H9 (cell line): ENCODE data around the gene PPHLN1. TPM values are rescaled to one million over a fixed set of nuclear protein-coding genes. Genes with fewer than 3 reads are reported as not detected.
A peak's percentile ranks its signal among the peaks of the same experiment; 100 is the strongest.

Experiments
- DNase-seq: peaks from one replicate; pipeline ENCODE4 v3.0.0-alpha.2; 2017
- H2AFZ ChIP-seq: one replicate; pipeline ENCODE4 v1.6.1; 2013; ENCODE audit warnings: mild to moderate bottlenecking, low read length, control low read depth, moderate library complexity
- H2AK5ac ChIP-seq: 2 replicates; pipeline ENCODE4 v1.6.1; 2013; ENCODE audit warnings: low read length, control low read depth, mixed read lengths; ENCODE audit not compliant: insufficient read length
- H2BK120ac ChIP-seq: one replicate; pipeline ENCODE4 v1.6.1; 2013; ENCODE audit warnings: low read depth, mild to moderate bottlenecking, low read length, control low read depth, inconsistent platforms; ENCODE audit not compliant: poor library complexity, severe bottlenecking
- H2BK12ac ChIP-seq: 2 replicates; pipeline ENCODE4 v1.6.1; 2013; ENCODE audit warnings: low read length, control low read depth, mixed read lengths, low read depth; ENCODE audit not compliant: insufficient read length
- H2BK15ac ChIP-seq: 2 replicates; pipeline ENCODE4 v1.6.1; 2013; ENCODE audit warnings: low read depth, low read length, control low read depth
- H2BK20ac ChIP-seq: one replicate; pipeline ENCODE4 v1.6.1; 2013; ENCODE audit warnings: low read depth, mild to moderate bottlenecking, low read length, control low read depth, inconsistent platforms; ENCODE audit not compliant: poor library complexity, severe bottlenecking
- H2BK5ac ChIP-seq: 2 replicates; pipeline ENCODE4 v1.6.1; 2013; ENCODE audit warnings: low read length, control low read depth, mixed read lengths; ENCODE audit not compliant: insufficient read length
- H3K14ac ChIP-seq: 2 replicates; pipeline ENCODE4 v1.6.1; 2013; ENCODE audit warnings: low read length, control low read depth; ENCODE audit not compliant: insufficient read depth
- H3K18ac ChIP-seq: 2 replicates; pipeline ENCODE4 v1.6.1; 2013; ENCODE audit warnings: low read depth, mild to moderate bottlenecking, mixed read lengths, low read length, control low read depth; ENCODE audit not compliant: insufficient read length
- H3K23ac ChIP-seq: 2 replicates; pipeline ENCODE4 v1.6.1; 2013; ENCODE audit warnings: low read length, control low read depth, mixed read lengths, low read depth; ENCODE audit not compliant: insufficient read length
- H3K23me2 ChIP-seq: 2 replicates; pipeline ENCODE4 v1.6.1; 2013; ENCODE audit warnings: low read depth, mild to moderate bottlenecking, mixed read lengths, low read length, control low read depth; ENCODE audit not compliant: insufficient read length, poor library complexity, severe bottlenecking
- H3K27ac ChIP-seq: 2 replicates; pipeline ENCODE4 v1.5.1; 2013; ENCODE audit warnings: low read length, control low read depth, mixed read lengths, low read depth; ENCODE audit not compliant: insufficient read length
- H3K27me3 ChIP-seq: 2 replicates; pipeline ENCODE4 v1.6.1; 2013; ENCODE audit warnings: low read length, control low read depth, inconsistent platforms; ENCODE audit not compliant: insufficient read depth
- H3K4ac ChIP-seq: 2 replicates; pipeline ENCODE4 v1.6.1; 2013; ENCODE audit warnings: low read depth, mild to moderate bottlenecking, control low read depth, inconsistent platforms, low read length, moderate library complexity
- H3K4me1 ChIP-seq: 2 replicates; pipeline ENCODE4 v1.6.1; 2013; ENCODE audit warnings: low read length, control low read depth, inconsistent platforms; ENCODE audit not compliant: insufficient read depth
- H3K4me2 ChIP-seq: 2 replicates; pipeline ENCODE4 v1.6.1; 2013; ENCODE audit warnings: low read length, control low read depth, mixed read lengths; ENCODE audit not compliant: insufficient read length, insufficient read depth
- H3K56ac ChIP-seq: 2 replicates; pipeline ENCODE4 v1.6.1; 2013; ENCODE audit warnings: low read depth, mild to moderate bottlenecking, mixed read lengths, low read length, control low read depth; ENCODE audit not compliant: insufficient read length
- H3K79me1 ChIP-seq: 2 replicates; pipeline ENCODE4 v1.6.1; 2013; ENCODE audit warnings: low read depth, mild to moderate bottlenecking, moderate library complexity, low read length, control low read depth, inconsistent platforms; ENCODE audit not compliant: insufficient read depth, poor library complexity, severe bottlenecking
- H3K79me2 ChIP-seq: 2 replicates; pipeline ENCODE4 v1.6.1; 2013; ENCODE audit warnings: low read length, control low read depth, inconsistent platforms; ENCODE audit not compliant: insufficient read depth
- H3K9ac ChIP-seq: 2 replicates; pipeline ENCODE4 v1.6.1; 2013; ENCODE audit warnings: low read length, control low read depth, mixed read lengths; ENCODE audit not compliant: insufficient read length; ENCODE audit errors: extremely low read depth
- H3K9me3 ChIP-seq: one replicate; pipeline ENCODE4 v1.6.1; 2013; ENCODE audit warnings: low read depth, low read length, inconsistent platforms; ENCODE audit not compliant: control insufficient read depth
- H3T11ph ChIP-seq: one replicate; pipeline ENCODE4 v1.6.1; 2013; ENCODE audit warnings: mild to moderate bottlenecking, low read length, control low read depth, inconsistent platforms
- H4K20me1 ChIP-seq: one replicate; pipeline ENCODE4 v1.6.1; 2013; ENCODE audit not compliant: control insufficient read depth, insufficient read length, insufficient read depth
- H4K5ac ChIP-seq: 2 replicates; pipeline ENCODE4 v1.6.1; 2013; ENCODE audit warnings: low read depth, mild to moderate bottlenecking, mixed read lengths, low read length, control low read depth; ENCODE audit not compliant: insufficient read length
- H4K8ac ChIP-seq: replicated peaks from 2 replicates; pipeline ENCODE4 v1.6.1; 2013; ENCODE audit warnings: low read length, control low read depth, mixed read lengths, low read depth; ENCODE audit not compliant: insufficient read length
- H4K91ac ChIP-seq: 2 replicates; pipeline ENCODE4 v1.6.1; 2013; ENCODE audit warnings: low read depth, mild to moderate bottlenecking, moderate library complexity, mixed read lengths, low read length, control low read depth; ENCODE audit not compliant: insufficient read length
- H3K27ac Mint-ChIP-seq, 3 experiments: 2 replicates in 2 of 3; 3 replicates in 1 of 3; pipeline ENCODE4 v1.8.0; 2020 to 2021; ENCODE audit warnings: mixed read lengths in 3 of 3, mild to moderate bottlenecking in 1 of 3, moderate library complexity in 1 of 3
- H3K27me3 Mint-ChIP-seq: 2 replicates; pipeline ENCODE4 v1.8.0; 2021; ENCODE audit warnings: low read depth, mild to moderate bottlenecking, moderate library complexity, mixed read lengths
- H3K36me3 Mint-ChIP-seq, 3 experiments: 2 replicates in 2 of 3; 3 replicates in 1 of 3; pipeline ENCODE4 v1.8.0; 2020 to 2021; ENCODE audit warnings: low read depth in 3 of 3, mixed read lengths in 3 of 3; ENCODE audit not compliant: insufficient read depth in 1 of 3
- H3K4me1 Mint-ChIP-seq, 2 experiments: 2 replicates each; pipeline ENCODE4 v1.8.0; 2020; ENCODE audit warnings: mixed read lengths in 2 of 2
- H3K4me3 Mint-ChIP-seq, 2 experiments: 2 replicates in 1 of 2; 3 replicates in 1 of 2; pipeline ENCODE4 v1.8.0; 2020 to 2021; ENCODE audit warnings: mild to moderate bottlenecking in 2 of 2, mixed read lengths in 2 of 2, moderate library complexity in 1 of 2
- H3K9me3 Mint-ChIP-seq, 2 experiments: 2 replicates in 1 of 2; 3 replicates in 1 of 2; pipeline ENCODE4 v1.8.0; 2020; ENCODE audit warnings: mild to moderate bottlenecking in 2 of 2, mixed read lengths in 2 of 2, moderate library complexity in 1 of 2
- CTCF ChIP-seq: fragments of 200-600 bp; sonication (generic); conservative IDR thresholded peaks from 3 replicates; pipeline ENCODE4 v1.8.0; 2021; ENCODE audit warnings: antibody characterized with exemption, mild to moderate bottlenecking
- WGBS: extraction: QIAGEN DNeasy Blood & Tissue Kit; methylation state at CpG from one replicate; pipeline ENCODE4 v1.1.7; 2013; ENCODE audit warnings: missing lambda C conversion rate, low lambda C conversion rate, mixed read lengths; ENCODE audit not compliant: insufficient read length; ENCODE audit errors: extremely low coverage; 5-methylcytosine and 5-hydroxymethylcytosine counted together
- total RNA-seq: library from RNA; stranded (reverse); gene quantifications from 2 replicates; pipeline ENCODE4 v1.2.1, GENCODE V29; 2021

PPHLN1 gene
- total RNA-seq, 1 experiment from 2014 or later: 66.2 TPM

- no peaks in the 10 kb centered on the region for H3K27me3 ChIP-seq
- no peak overlapping the region for H2BK15ac ChIP-seq
- H4K8ac ChIP-seq: no peak overlapping the region
- no peak for DNase-seq
- H3K4me1 ChIP-seq: peaks cover 4% of the 10 kb centered on the region
- H2BK20ac ChIP-seq: no peak overlapping the region
- no peak overlapping the region for H2BK12ac ChIP-seq
- H3K36me3 Mint-ChIP-seq: peaks cover 4 to 27% (median 11%) of the 10 kb centered on the region in 3 experiments; a peak in 6 of 7 replicates
- no peak overlapping the region for H4K5ac ChIP-seq
- no peak overlapping the region for H3K14ac ChIP-seq
- no CpG with 5 or more reads among the region's 2 CpGs for WGBS
- TF ChIP-seq CTCF: peak; percentile 87
- H3K9me3 Mint-ChIP-seq: peaks cover 0 to 2% of the 10 kb centered on the region in 2 experiments; a peak in 1 of 5 replicates
- no peak overlapping the region for H3K4ac ChIP-seq
- H3K27ac Mint-ChIP-seq: no peak overlapping the region
- no peak overlapping the region for H3K4me2 ChIP-seq
- H3K23me2 ChIP-seq: no peaks in the 10 kb centered on the region
- no peak overlapping the region for H4K91ac ChIP-seq
- H3K4me3 Mint-ChIP-seq: no peak overlapping the region
- H2BK5ac ChIP-seq: no peak overlapping the region
- H3K56ac ChIP-seq: no peak overlapping the region
- H3K9me3 ChIP-seq: no peaks in the 10 kb centered on the region
- no peaks in the 10 kb centered on the region for H3K27me3 Mint-ChIP-seq
- H3K18ac ChIP-seq: no peak overlapping the region
- no peaks in the 10 kb centered on the region for H3K79me1 ChIP-seq
- no peak overlapping the region for H2AK5ac ChIP-seq
- no peak overlapping the region for H2BK120ac ChIP-seq
- H2AFZ ChIP-seq: no peak overlapping the region
- H3K4me1 Mint-ChIP-seq: peaks cover 26 to 39% of the 10 kb centered on the region in 2 experiments
- H4K20me1 ChIP-seq: no peaks in the 10 kb centered on the region
- H3K27ac ChIP-seq: no peak overlapping the region
- H3T11ph ChIP-seq: no peak overlapping the region
- no peak overlapping the region for H3K9ac ChIP-seq
- H3K23ac ChIP-seq: no peak overlapping the region
- no peaks in the 10 kb centered on the region for H3K79me2 ChIP-seq
These were observed 46.3 kb downstream of the PPHLN1 start for GRCh38 chr12:42372154-42372791.
